H1 (cell line): Measurements from ENCODE around the gene ZNF423. TPM values are rescaled to one million over a fixed set of nuclear protein-coding genes. Genes with fewer than 3 reads are reported as not detected.
"Not testable (repeated sequence)": the region's sequence is repeated elsewhere in the genome, so short reads cannot be mapped to it uniquely, and the experiment has no call there.

ENCODE experiments used
- CTCF ChIA-PET: fragments of 300-600 bp; sonication (Branson Sonifier 250); formaldehyde crosslinking; loops from one replicate; lab custom pipeline; 2021; ENCODE audit not compliant: partially characterized antibody; lab: Charles Lee
- POLR2A ChIA-PET: fragments of 300-600 bp; sonication (Branson Sonifier 250); formaldehyde crosslinking; loops from one replicate; lab custom pipeline; 2021; ENCODE audit warnings: inconsistent platforms; ENCODE audit not compliant: partially characterized antibody; lab: Charles Lee
- DNase-seq, 2 experiments: peaks; one replicate each; pipeline versions ENCODE4 v3.0.0 to v3.0.0-alpha.2; 2010 to 2022; ENCODE audit warnings: low spot score in 2 of 2, low read depth in 1 of 2, mixed read lengths in 1 of 2
- FAIRE-seq: peaks from 2 replicates; lab custom pipeline; 2011; peaks lifted over from hg19 to GRCh38; lab: Jason Lieb, UNC
- H2AFZ ChIP-seq: 2 replicates; pipeline ENCODE4 v1.8.1; 2012; ENCODE audit warnings: low read length, inconsistent platforms
- H2AK5ac ChIP-seq: 2 replicates; pipeline ENCODE4 v1.6.1; 2013; ENCODE audit warnings: low read depth, low read length
- H2BK120ac ChIP-seq: replicated peaks from 2 replicates; pipeline ENCODE3; 2013; ENCODE audit warnings: low read depth, low read length, inconsistent platforms
- H2BK12ac ChIP-seq: 2 replicates; pipeline ENCODE4 v1.6.1; 2013; ENCODE audit warnings: low read depth, low read length
- H2BK15ac ChIP-seq: 2 replicates; pipeline ENCODE4 v1.6.1; 2013; ENCODE audit warnings: low read length
- H2BK20ac ChIP-seq: 2 replicates; pipeline ENCODE4 v1.6.1; 2013; ENCODE audit warnings: low read length
- H2BK5ac ChIP-seq: 2 replicates; pipeline ENCODE4 v1.6.1; 2013; ENCODE audit warnings: low read depth, low read length
- H3K14ac ChIP-seq: 2 replicates; pipeline ENCODE4 v1.6.1; 2013; ENCODE audit warnings: inconsistent platforms; ENCODE audit not compliant: insufficient read length
- H3K18ac ChIP-seq: 2 replicates; pipeline ENCODE4 v1.6.1; 2013; ENCODE audit warnings: low read length; ENCODE audit errors: extremely low read depth
- H3K23ac ChIP-seq: 2 replicates; pipeline ENCODE4 v1.6.1; 2013; ENCODE audit warnings: inconsistent platforms; ENCODE audit not compliant: insufficient read length
- H3K23me2 ChIP-seq: 2 replicates; pipeline ENCODE4 v1.6.1; 2013; ENCODE audit warnings: low read depth, low read length
- H3K27ac ChIP-seq: 2 replicates; pipeline ENCODE4 v1.6.1; 2011; ENCODE audit warnings: low read depth, low read length, inconsistent platforms
- H3K27me3 ChIP-seq, 4 experiments: replicated peaks in 1 of 4; 1 replicate in 1 of 4; 2 replicates in 3 of 4; pipeline versions ENCODE4 v1.6.1 to v1.8.1; 2011 to 2013; ENCODE audit warnings: low read length in 3 of 4, mild to moderate bottlenecking in 3 of 4, inconsistent platforms in 2 of 4, mixed read lengths in 2 of 4, moderate library complexity in 1 of 4; ENCODE audit not compliant: control insufficient read depth in 3 of 4, insufficient read depth in 3 of 4; ENCODE audit errors: extremely low read depth in 1 of 4
- H3K36me3 ChIP-seq, 4 experiments: 2 replicates each; pipeline versions ENCODE4 v1.6.1 to v1.8.1; 2011 to 2013; ENCODE audit warnings: mild to moderate bottlenecking in 4 of 4, low read length in 3 of 4, moderate library complexity in 2 of 4, control low read depth in 1 of 4, inconsistent platforms in 1 of 4; ENCODE audit not compliant: insufficient read depth in 4 of 4, control insufficient read depth in 2 of 4
- H3K4ac ChIP-seq: replicated peaks from 2 replicates; pipeline ENCODE3; 2013; ENCODE audit warnings: low read length, low read depth, mixed read lengths, inconsistent platforms; ENCODE audit not compliant: insufficient read length
- H3K4me1 ChIP-seq, 4 experiments: replicated peaks in 1 of 4; 1 replicate in 1 of 4; 2 replicates in 3 of 4; pipeline versions ENCODE4 v1.6.1 to v1.8.1; 2011 to 2013; ENCODE audit warnings: low read length in 3 of 4, inconsistent platforms in 2 of 4, mixed read lengths in 1 of 4; ENCODE audit not compliant: insufficient read depth in 4 of 4, control insufficient read depth in 3 of 4
- H3K4me2 ChIP-seq, 2 experiments: 2 replicates each; pipeline versions ENCODE4 v1.6.1 to v1.8.1; 2011 to 2013; ENCODE audit warnings: low read depth in 2 of 2, low read length in 2 of 2, control low read depth in 1 of 2, inconsistent platforms in 1 of 2, mild to moderate bottlenecking in 1 of 2; ENCODE audit not compliant: insufficient read depth in 1 of 2
- H3K4me3 ChIP-seq, 4 experiments: fragments of 200-600, 300-600 bp in 1 of 4; sonication (generic), shearing (Covaris generic), sonication (Bioruptor Twin) in 1 of 4; 2 replicates each; pipeline versions ENCODE4 v1.5.1 to v1.8.1; 2011 to 2016; ENCODE audit warnings: low read length in 4 of 4, low read depth in 3 of 4, control low read depth in 2 of 4, inconsistent platforms in 2 of 4, mild to moderate bottlenecking in 2 of 4, mixed read lengths in 1 of 4, moderate library complexity in 1 of 4; ENCODE audit not compliant: insufficient read depth in 2 of 4; ENCODE audit errors: extremely low read depth in 1 of 4
- H3K56ac ChIP-seq: replicated peaks from 2 replicates; pipeline ENCODE3; 2013; ENCODE audit warnings: low read depth, mild to moderate bottlenecking, mixed read lengths, low read length, inconsistent platforms; ENCODE audit not compliant: insufficient read length
- H3K79me1 ChIP-seq: 2 replicates; pipeline ENCODE4 v1.6.1; 2013; ENCODE audit warnings: low read depth, low read length, control low read depth
- H3K79me2 ChIP-seq, 2 experiments: 2 replicates each; pipeline versions ENCODE4 v1.6.1 to v1.8.1; 2012 to 2013; ENCODE audit warnings: low read length in 2 of 2, mild to moderate bottlenecking in 2 of 2, inconsistent platforms in 1 of 2; ENCODE audit not compliant: insufficient read depth in 2 of 2, control insufficient read depth in 1 of 2
- H3K9ac ChIP-seq, 4 experiments: replicated peaks in 1 of 4; 1 replicate in 1 of 4; 2 replicates in 3 of 4; pipeline versions ENCODE4 v1.6.1 to v1.8.1; 2011 to 2013; ENCODE audit warnings: low read depth in 3 of 4, low read length in 3 of 4, control low read depth in 2 of 4, mild to moderate bottlenecking in 2 of 4, moderate library complexity in 2 of 4, inconsistent platforms in 1 of 4; ENCODE audit errors: extremely low read depth in 1 of 4
- H3K9me3 ChIP-seq, 2 experiments: 2 replicates each; pipeline versions ENCODE4 v1.6.1 to v1.8.1; 2012 to 2013; ENCODE audit warnings: mild to moderate bottlenecking in 2 of 2, moderate library complexity in 2 of 2, control low read depth in 1 of 2, inconsistent platforms in 1 of 2, low read depth in 1 of 2, low read length in 1 of 2, mixed read lengths in 1 of 2; ENCODE audit not compliant: insufficient read depth in 2 of 2
- H4K20me1 ChIP-seq, 2 experiments: replicated peaks in 1 of 2; 2 replicates each; pipeline versions ENCODE3 to v1.8.1; 2011 to 2013; ENCODE audit warnings: inconsistent platforms in 2 of 2, low read length in 2 of 2, mild to moderate bottlenecking in 1 of 2; ENCODE audit not compliant: insufficient read depth in 2 of 2, control insufficient read depth in 1 of 2
- H4K5ac ChIP-seq: 2 replicates; pipeline ENCODE4 v1.6.1; 2013; ENCODE audit warnings: low read length, low read depth, mixed read lengths, inconsistent platforms; ENCODE audit not compliant: insufficient read length
- H4K8ac ChIP-seq: 2 replicates; pipeline ENCODE4 v1.8.0; 2013; ENCODE audit warnings: mild to moderate bottlenecking, moderate library complexity, low read length, inconsistent platforms; ENCODE audit not compliant: insufficient read depth; ENCODE audit errors: extremely low read depth
- H4K91ac ChIP-seq: replicated peaks from 2 replicates; pipeline ENCODE3; 2013; ENCODE audit warnings: low read length, mixed read lengths, inconsistent platforms; ENCODE audit not compliant: insufficient read length
- MAFK ChIP-seq: IDR thresholded peaks from 2 replicates; pipeline ENCODE4 v1.6.1; 2012; ENCODE audit warnings: low read depth, mild to moderate bottlenecking, improper control_type of control experiment, low read length
- WGBS, 2 experiments: shearing (Covaris generic) in 1 of 2; methylation state at CpG; one replicate each; pipeline versions ENCODE4 v1.1.6 to v1.1.7; 2013 to 2015; ENCODE audit warnings: low lambda C conversion rate in 2 of 2, mixed read lengths in 2 of 2, inconsistent platforms in 1 of 2, low coverage in 1 of 2, missing lambda C conversion rate in 1 of 2; ENCODE audit not compliant: insufficient replicate concordance in 2 of 2, insufficient coverage in 1 of 2, insufficient read length in 1 of 2; ENCODE audit errors: extremely low coverage in 1 of 2, missing lambda C conversion rate in 1 of 2; 5-methylcytosine and 5-hydroxymethylcytosine counted together
- polyA plus RNA-seq, 7 experiments: library from polyadenylated mRNA; depleted of rRNA in 3 of 7; stranded (reverse) in 5 of 7; unstranded in 2 of 7; fragments of >200 nt in 5 of 7; fragments of 200-250 nt in 2 of 7; gene quantifications; 1 replicate in 5 of 7; 2 replicates in 1 of 7; 4 replicates in 1 of 7; pipeline versions ENCODE4 v1.2.1 to v1.2.3, GENCODE V29; 2011 to 2013; ENCODE audit warnings: missing spikeins in 2 of 7, mixed read lengths in 2 of 7
- total RNA-seq: library from RNA; stranded (reverse); fragmentation: NEBNext Ultra II Directional; extraction: Animal tissue kit (Norgen Biotek cat#: 25700); gene quantifications from 2 replicates; pipeline ENCODE4 v1.2.1, GENCODE V29; 2021

The ZNF423 gene
- total and polyA plus RNA-seq, 2 of the 8 experiments (the other 6 are each of a cell fraction or from before 2014, with no cell fraction given): 38.2 to 52.3 TPM

GRCh38 chr16:49871824-49872223, 15.9 kb upstream of the ZNF423 start:
- H2BK12ac ChIP-seq, H3K9me3 ChIP-seq, H4K20me1 ChIP-seq, H3K4me3 ChIP-seq, H3K4ac ChIP-seq, H2BK120ac ChIP-seq, H3K79me1 ChIP-seq, H3K4me2 ChIP-seq, H4K5ac ChIP-seq, H3K23me2 ChIP-seq, POLR2A ChIA-PET, H3K23ac ChIP-seq, H2BK5ac ChIP-seq, DNase-seq, H3K9ac ChIP-seq, H3K14ac ChIP-seq, H3K27ac ChIP-seq, H2BK20ac ChIP-seq, H2AFZ ChIP-seq, H4K8ac ChIP-seq, FAIRE-seq, H3K56ac ChIP-seq, H3K79me2 ChIP-seq, H2AK5ac ChIP-seq, H3K18ac ChIP-seq, H4K91ac ChIP-seq, H3K36me3 ChIP-seq: not testable (repeated sequence)
- peak; percentile 82 for TF ChIP-seq MAFK
- WGBS, 2 experiments: 99% methylated on average over 5 of the region's 5 CpGs; no CpG with 5 or more reads in 1 of the 2 experiments
- Histone ChIP-seq H3K4me1 (peaks cover 12 to 25% (median 15%) of the 10 kb centered on the region in 4 experiments), H2BK15ac (0 out of 2 replicates have a peak overlapping the region, but pooled peaks have one; percentile 46), H3K27me3 (peaks cover 0 to 10% (median 4%) of the 10 kb centered on the region in 4 experiments; a peak in 2 of 7 replicates)
- CTCF ChIA-PET: interaction anchor here (0.9 to 8.6 kb wide), 3 partner anchors 12 to 50 kb away, joined by 3 to 126 read pairs (median 3); partner anchors contain the start of gene ZNF423
